ENCODE measurements around the gene FTSJ3.

- no peak for TF ChIP-seq CTCF (IDR thresholded peaks at IDR 0.05)
- TF ChIP-seq ZFX (IDR thresholded peaks at IDR 0.05; ENCODE audit: borderline replicate concordance), result no peak
These were observed 26.7 kb downstream of the FTSJ3 start for GRCh38 chr17:63800783-63801182.

Data from 22Rv1 (cell line).